ENCODE data around the gene EDN2.

Gene EDN2

GRCh38 chr1:41437011-41437355, 47.5 kb downstream of the EDN2 start:
- no peak for DNase-seq (ENCODE audit: low read depth)

- DNase-seq (ENCODE audit: low read depth) = no peak
These were observed 48.0 kb downstream of the EDN2 start for GRCh38 chr1:41436281-41437010.

- no peak for DNase-seq (ENCODE audit: low read depth)
These were observed 48.8 kb downstream of the EDN2 start for GRCh38 chr1:41435570-41436178.

GRCh38 chr1:41434748-41435449, 49.6 kb downstream of the EDN2 start:
- no peak for DNase-seq (ENCODE audit: low read depth)

GRCh38 chr1:41434306-41434705, 50.2 kb downstream of the EDN2 start:
- DNase-seq (ENCODE audit: low read depth) = no peak

- DNase-seq (ENCODE audit: low read depth) = no peak
These were observed 51.0 kb downstream of the EDN2 start for GRCh38 chr1:41433501-41433900.

- DNase-seq (ENCODE audit: low read depth) = peak; percentile 56
These were observed 51.8 kb downstream of the EDN2 start for GRCh38 chr1:41432481-41433280.

- DNase-seq (ENCODE audit: low read depth) = no peak
These were observed 52.8 kb downstream of the EDN2 start for GRCh38 chr1:41431490-41432350.

- DNase-seq (ENCODE audit: low read depth) = no peak
These were observed 53.9 kb downstream of the EDN2 start for GRCh38 chr1:41430582-41430981.

- DNase-seq (ENCODE audit: low read depth) = no peak
These were observed 54.4 kb downstream of the EDN2 start for GRCh38 chr1:41430069-41430468.

- no peak for DNase-seq (ENCODE audit: low read depth)
These were observed 54.8 kb downstream of the EDN2 start for GRCh38 chr1:41429641-41430035.

All from stimulated activated CD8-positive, alpha-beta memory T cell treated with anti-CD3 and anti-CD28 coated beads, Interleukin-12 subunit alpha, Interleukin-12 subunit beta, amount 100 ng/mL, for 1 hour (primary cell).